AG10803 (cell line): ENCODE results near the gene SLC4A9.

Source experiments
- DNase-seq: peaks from one replicate; pipeline ENCODE4 v3.0.0; 2010; ENCODE audit warnings: low read depth
- H3K4me3 ChIP-seq: 2 replicates; pipeline ENCODE4 v1.5.1; 2011; ENCODE audit warnings: mild to moderate bottlenecking, low read length, control low read depth
- TF ChIP-seq, protein P1 (sequence below): conservative IDR thresholded peaks from 2 replicates; pipeline ENCODE4 v1.5.1; 2011; ENCODE audit warnings: mild to moderate bottlenecking, low read length, control low read depth, inconsistent platforms

Gene SLC4A9

DNA sequence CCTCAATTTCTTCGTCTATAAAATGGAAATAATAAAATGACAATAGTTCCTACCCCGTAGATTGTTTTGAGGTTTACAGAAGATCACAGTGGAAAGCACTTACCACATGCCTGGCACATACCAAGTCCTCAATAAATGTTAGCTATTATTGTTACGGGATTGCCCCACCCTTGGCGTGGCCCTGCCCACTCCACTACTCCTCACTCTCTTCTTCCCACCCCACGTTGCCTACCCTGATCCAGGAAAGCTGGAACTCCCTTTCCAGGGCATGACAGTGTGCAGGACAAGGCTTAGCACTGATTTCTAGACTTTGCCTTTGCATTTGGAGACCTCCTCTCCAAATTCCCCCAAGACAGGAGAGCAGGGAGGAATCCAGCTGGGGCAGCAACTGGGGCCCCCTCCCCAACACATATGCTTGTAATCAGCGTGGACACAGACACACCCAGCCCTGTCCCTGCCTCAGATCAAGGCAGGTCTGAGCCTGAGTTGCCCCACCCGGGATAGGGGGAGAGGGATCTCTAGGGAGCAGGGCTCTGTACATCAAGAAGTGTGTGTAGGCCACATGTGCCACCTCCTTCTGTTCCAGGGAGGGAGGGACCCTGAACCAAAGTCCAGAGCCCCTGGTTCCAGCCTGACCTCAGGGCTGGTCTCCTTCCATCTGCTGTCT, 6.7 kb downstream of the SLC4A9 start:
- TF ChIP-seq, protein P1, sequence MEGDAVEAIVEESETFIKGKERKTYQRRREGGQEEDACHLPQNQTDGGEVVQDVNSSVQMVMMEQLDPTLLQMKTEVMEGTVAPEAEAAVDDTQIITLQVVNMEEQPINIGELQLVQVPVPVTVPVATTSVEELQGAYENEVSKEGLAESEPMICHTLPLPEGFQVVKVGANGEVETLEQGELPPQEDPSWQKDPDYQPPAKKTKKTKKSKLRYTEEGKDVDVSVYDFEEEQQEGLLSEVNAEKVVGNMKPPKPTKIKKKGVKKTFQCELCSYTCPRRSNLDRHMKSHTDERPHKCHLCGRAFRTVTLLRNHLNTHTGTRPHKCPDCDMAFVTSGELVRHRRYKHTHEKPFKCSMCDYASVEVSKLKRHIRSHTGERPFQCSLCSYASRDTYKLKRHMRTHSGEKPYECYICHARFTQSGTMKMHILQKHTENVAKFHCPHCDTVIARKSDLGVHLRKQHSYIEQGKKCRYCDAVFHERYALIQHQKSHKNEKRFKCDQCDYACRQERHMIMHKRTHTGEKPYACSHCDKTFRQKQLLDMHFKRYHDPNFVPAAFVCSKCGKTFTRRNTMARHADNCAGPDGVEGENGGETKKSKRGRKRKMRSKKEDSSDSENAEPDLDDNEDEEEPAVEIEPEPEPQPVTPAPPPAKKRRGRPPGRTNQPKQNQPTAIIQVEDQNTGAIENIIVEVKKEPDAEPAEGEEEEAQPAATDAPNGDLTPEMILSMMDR: no peak
- DNase-seq: no peak
- no peak overlapping the region for H3K4me3 ChIP-seq

DNA sequence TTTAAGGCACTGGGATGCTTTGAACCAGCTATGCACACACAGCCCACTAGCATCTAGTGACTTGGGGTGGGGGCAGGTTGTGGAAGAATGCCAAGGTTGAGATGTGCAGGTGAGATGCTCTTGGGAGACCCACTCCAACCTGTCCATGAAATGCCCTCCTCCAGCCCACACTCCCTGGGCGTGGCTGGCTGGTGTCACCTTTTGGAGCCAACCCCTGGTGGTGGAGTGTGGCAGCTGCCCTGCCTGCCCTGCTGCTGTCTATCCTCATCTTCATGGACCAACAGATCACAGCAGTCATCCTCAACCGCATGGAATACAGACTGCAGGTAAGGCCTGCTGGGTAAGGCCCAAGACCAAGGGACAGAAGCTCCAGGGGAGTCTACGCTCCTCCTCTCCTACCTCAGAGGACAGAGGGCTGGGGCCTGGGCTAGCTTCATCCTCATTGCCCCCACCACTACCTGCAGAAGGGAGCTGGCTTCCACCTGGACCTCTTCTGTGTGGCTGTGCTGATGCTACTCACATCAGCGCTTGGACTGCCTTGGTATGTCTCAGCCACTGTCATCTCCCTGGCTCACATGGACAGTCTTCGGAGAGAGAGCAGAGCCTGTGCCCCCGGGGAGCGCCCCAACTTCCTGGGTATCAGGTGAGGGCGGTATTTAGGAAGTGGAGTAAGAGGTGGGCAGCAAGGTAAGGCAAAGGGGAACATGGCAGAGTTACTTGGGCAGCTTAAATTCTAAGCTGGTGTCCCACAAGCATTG, 7.4 kb downstream of the SLC4A9 start:
- TF ChIP-seq, protein P1: no peak
- no peak overlapping the region for H3K4me3 ChIP-seq
- DNase-seq: no peak

DNA sequence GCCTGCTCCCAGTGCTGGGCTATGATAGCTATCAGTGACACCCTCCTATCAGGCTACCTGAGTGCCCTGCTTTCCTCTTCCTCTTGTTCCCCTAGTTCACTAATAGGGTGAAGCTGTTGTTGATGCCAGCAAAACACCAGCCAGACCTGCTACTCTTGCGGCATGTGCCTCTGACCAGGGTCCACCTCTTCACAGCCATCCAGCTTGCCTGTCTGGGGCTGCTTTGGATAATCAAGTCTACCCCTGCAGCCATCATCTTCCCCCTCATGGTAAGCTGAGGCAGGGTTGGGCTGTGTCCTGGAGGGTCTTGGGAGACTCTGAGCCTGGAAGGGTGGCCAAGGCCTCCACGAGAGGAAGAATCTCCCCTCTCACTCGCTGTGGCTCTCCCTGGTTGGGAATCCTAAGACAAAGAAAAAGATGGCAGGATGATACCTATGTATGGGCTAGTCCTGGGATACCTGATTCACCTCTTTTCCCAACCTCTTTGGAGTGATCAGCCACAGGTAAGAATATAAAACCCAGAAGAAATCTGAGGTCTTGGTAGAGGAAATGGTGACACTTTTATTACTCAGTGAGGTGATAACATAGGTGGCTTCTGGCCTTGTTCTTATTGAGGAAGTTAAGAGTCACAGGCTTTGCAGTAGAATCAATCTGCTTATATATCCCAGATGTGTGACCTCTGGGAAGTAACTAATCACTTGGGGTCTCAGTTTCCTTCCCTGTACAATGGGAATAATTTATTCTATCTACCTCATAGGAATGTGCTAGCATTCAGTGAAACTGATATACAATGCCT, 11.6 kb downstream of the SLC4A9 start:
- TF ChIP-seq, protein P1: no peak
- no peak overlapping the region for H3K4me3 ChIP-seq
- no peak for DNase-seq

DNA sequence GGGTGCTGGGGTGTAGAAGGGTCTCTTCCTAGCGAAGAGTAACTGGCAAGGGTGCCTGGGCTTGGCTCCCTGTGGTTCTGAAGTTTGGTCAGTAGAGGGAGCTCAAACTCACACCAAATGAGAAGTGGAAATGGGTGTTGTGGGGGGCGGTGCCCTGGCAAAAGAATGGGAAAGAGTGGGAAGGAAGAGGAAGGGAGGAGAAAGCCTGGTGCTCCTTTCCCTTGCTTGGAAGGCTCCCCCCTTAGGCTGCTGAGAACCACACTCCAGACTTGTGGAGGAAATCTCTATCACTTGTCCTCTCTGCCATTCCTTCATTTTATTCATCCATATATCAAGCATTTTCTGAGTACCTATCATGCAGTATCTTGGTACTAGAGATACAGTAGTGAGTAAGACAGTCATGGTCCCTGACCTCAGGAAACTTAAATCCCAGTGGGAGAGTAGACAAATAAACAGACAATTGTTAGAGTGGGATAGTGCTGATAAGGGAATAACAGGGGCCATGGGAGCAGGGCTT, 13.0 kb downstream of the SLC4A9 start:
- no peak overlapping the region for H3K4me3 ChIP-seq
- TF ChIP-seq, protein P1: peak; percentile 91
- DNase-seq: peak; percentile 75

DNA sequence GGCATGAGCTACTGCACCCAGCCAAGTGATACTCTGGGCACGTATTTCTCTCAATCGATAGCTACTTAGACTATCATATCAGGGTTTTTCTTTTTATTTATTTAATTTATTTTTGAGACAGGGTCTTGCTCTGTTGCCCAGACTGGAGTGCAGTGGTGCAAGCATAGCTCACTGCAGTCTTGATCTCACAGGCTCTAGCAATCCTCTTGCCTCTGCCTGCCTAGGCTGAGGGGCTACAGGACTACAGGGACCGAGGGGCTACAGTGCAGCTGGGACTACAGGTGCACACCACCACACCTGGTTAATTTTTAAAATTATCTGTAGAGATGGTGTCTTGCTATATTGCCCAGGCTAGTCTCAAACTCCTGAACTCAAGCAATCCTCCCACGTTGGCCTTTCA, 21.4 kb downstream of the SLC4A9 start:
- DNase-seq: no peak
- TF ChIP-seq, protein P1: no peak
- no peak overlapping the region for H3K4me3 ChIP-seq

DNA sequence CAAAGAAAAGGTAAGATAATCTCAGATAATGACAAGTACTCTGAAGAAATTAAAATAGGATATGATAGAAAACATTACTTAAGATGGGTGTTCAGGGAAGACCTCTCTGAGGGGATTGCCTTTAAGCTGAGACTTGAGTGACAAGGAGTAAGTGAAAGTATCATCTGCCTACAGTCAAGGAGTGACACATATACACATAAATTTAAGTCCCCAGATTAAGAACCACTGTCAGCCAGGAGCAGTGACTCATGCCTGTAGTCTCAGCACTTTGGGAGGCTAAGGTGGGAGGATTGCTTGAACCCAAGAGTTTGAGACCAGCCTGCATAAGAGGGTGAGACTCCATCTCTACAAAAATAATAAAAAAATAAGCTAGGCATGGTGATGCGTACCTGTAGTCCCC, 22.0 kb downstream of the SLC4A9 start:
- DNase-seq: no peak
- no peak overlapping the region for H3K4me3 ChIP-seq
- TF ChIP-seq, protein P1: no peak
